ENCODE data around the gene SIPA1L2. TPM values are rescaled to one million over a fixed set of nuclear protein-coding genes. Genes with fewer than 3 reads are reported as not detected.

Gene SIPA1L2
- polyA plus RNA-seq, 3 donors = 2.7 to 12.3 (median 8.3) TPM

Other genes with a start within 250 kb of the SIPA1L2 start
- gene MAP10, start 175.3 kb upstream of the SIPA1L2 start, polyA plus RNA-seq = 1 to 10 TPM in 2 of 3 donors, under 1 TPM in 1; 0.91 to 1.6 (median 1.2) TPM